ENCODE results near the gene C14orf93.

C14orf93 gene

GRCh38 chr14:22993517-22993916 lies 16.4 kb downstream of the C14orf93 start:
- DNase-seq (ENCODE audit: low read depth): no peak

GRCh38 chr14:22991852-22992251 lies 18.1 kb downstream of the C14orf93 start:
- DNase-seq (ENCODE audit: low read depth): no peak

- no peak for DNase-seq (ENCODE audit: low read depth)
These were observed 22.7 kb downstream of the C14orf93 start for GRCh38 chr14:22987291-22987690.

GRCh38 chr14:22986508-22987054 lies 23.4 kb downstream of the C14orf93 start:
- peak; percentile 68 for DNase-seq (ENCODE audit: low read depth)

- no peak for DNase-seq (ENCODE audit: low read depth)
These were observed 23.9 kb downstream of the C14orf93 start for GRCh38 chr14:22985894-22986507.

GRCh38 chr14:22984959-22985658 lies 24.8 kb downstream of the C14orf93 start:
- no peak for DNase-seq (ENCODE audit: low read depth)

- DNase-seq (ENCODE audit: low read depth): peak; percentile 87
These were observed 27.3 kb downstream of the C14orf93 start, which contains the start of gene AJUBA for GRCh38 chr14:22982477-22983245. TSS of gene AJUBA (minus strand) at chr14:22982551. CDS start at chr14:22982266, 285 bp downstream.

GRCh38 chr14:22981876-22982476 lies 28.0 kb downstream of the C14orf93 start:
- DNase-seq (ENCODE audit: low read depth): no peak

GRCh38 chr14:22981090-22981875 lies 28.7 kb downstream of the C14orf93 start:
- no peak for DNase-seq (ENCODE audit: low read depth)

GRCh38 chr14:22980672-22981089 lies 29.3 kb downstream of the C14orf93 start:
- DNase-seq (ENCODE audit: low read depth): no peak

- DNase-seq (ENCODE audit: low read depth): no peak
These were observed 30.1 kb downstream of the C14orf93 start for GRCh38 chr14:22979748-22980392.

GRCh38 chr14:22978981-22979671 lies 30.8 kb downstream of the C14orf93 start:
- no peak for DNase-seq (ENCODE audit: low read depth)

- DNase-seq (ENCODE audit: low read depth): no peak
These were observed 31.5 kb downstream of the C14orf93 start for GRCh38 chr14:22978487-22978837.

- no peak for DNase-seq (ENCODE audit: low read depth)
These were observed 32.1 kb downstream of the C14orf93 start for GRCh38 chr14:22977684-22978486.

GRCh38 chr14:22977434-22977683 lies 32.6 kb downstream of the C14orf93 start:
- DNase-seq (ENCODE audit: low read depth): no peak

GRCh38 chr14:22976620-22977433 lies 33.1 kb downstream of the C14orf93 start:
- DNase-seq (ENCODE audit: low read depth): no peak

GRCh38 chr14:22974530-22975313 lies 35.2 kb downstream of the C14orf93 start:
- DNase-seq (ENCODE audit: low read depth): no peak
